HUDEP-2 (cell line): ENCODE measurements around the gene COL6A3.

Experiments used
- DNase-seq, 76 experiments: peaks; one replicate each; lab custom pipeline; 2025; ENCODE audit not compliant: unreplicated experiment in 76 of 76; lab: John Stamatoyannopoulos, UW

Gene COL6A3

DNA sequence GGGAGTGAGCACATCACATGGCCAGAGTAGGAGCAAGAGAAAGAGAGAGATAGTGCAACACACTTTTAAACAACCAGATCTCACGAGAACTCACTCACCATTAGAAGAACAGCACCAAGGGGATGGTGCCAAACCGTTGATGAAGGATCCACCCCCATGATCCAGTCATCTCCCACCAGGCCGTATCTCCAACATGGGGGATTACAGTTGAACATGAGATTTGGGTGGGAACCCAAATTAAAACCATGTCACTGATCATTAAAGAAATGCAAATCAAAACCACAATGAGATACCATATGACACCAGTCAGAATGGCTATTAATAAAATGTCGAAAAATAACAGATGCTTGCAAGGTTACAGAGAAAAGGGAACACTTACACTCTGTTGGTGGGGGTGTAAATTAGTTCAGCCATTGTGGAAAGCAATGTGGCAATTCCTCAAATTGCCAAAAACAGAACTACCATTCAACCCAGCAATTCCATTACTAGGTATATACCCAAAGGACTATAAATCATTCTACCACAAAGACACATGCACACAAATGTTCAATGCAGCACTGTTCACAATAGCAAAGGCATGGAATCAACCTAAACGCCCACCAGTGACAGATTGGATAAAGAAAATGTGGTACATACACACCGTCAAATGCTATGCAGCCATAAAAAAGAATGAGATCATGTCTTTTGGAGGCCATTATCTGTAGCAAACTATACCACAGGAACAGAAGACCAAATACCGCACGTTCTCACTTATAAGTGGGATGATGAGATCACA, 137.1 kb downstream of the COL6A3 start:
- no peak for DNase-seq
